ENCODE measurements around the gene MTERF4.

MTERF4 gene

GRCh38 chr2:241148239-241148638 is 46.2 kb upstream of the MTERF4 start:
- TF ChIP-seq CTCF (IDR thresholded peaks at IDR 0.05; ENCODE audit: insufficient read depth, low read depth, low read length, missing control alignments) = no peak
- H3K4me3 ChIP-seq (ENCODE audit: low read depth, low read length) = peak overlapping the region; percentile 87
- DNase-seq (ENCODE audit: low read depth) = peak; percentile 31

- no peak overlapping the region for H3K4me3 ChIP-seq (ENCODE audit: low read depth, low read length)
- TF ChIP-seq CTCF (IDR thresholded peaks at IDR 0.05; ENCODE audit: insufficient read depth, low read depth, low read length, missing control alignments) = no peak
These were observed 45.2 kb upstream of the MTERF4 start for GRCh38 chr2:241147336-241147735.

GRCh38 chr2:241146286-241146685 is 44.2 kb upstream of the MTERF4 start:
- H3K4me3 ChIP-seq (ENCODE audit: low read depth, low read length) = no peak overlapping the region
- TF ChIP-seq CTCF (IDR thresholded peaks at IDR 0.05; ENCODE audit: insufficient read depth, low read depth, low read length, missing control alignments) = no peak
- DNase-seq (ENCODE audit: low read depth) = no peak

More at GRCh38 chr2:241147336-241147735, 45.2 kb upstream of the MTERF4 start:
- no peak for DNase-seq (ENCODE audit: low read depth)

- no peak overlapping the region for H3K4me3 ChIP-seq (ENCODE audit: low read depth, low read length)
- no peak for TF ChIP-seq CTCF (IDR thresholded peaks at IDR 0.05; ENCODE audit: insufficient read depth, low read depth, low read length, missing control alignments)
- no peak for DNase-seq (ENCODE audit: low read depth)
These were observed 40.5 kb upstream of the MTERF4 start for GRCh38 chr2:241142593-241142992.

GRCh38 chr2:241142063-241142462 is 40.0 kb upstream of the MTERF4 start:
- TF ChIP-seq CTCF (IDR thresholded peaks at IDR 0.05; ENCODE audit: insufficient read depth, low read depth, low read length, missing control alignments) = no peak
- DNase-seq (ENCODE audit: low read depth) = no peak

GRCh38 chr2:241141214-241141770 is 39.2 kb upstream of the MTERF4 start:
- no peak for DNase-seq (ENCODE audit: low read depth)
- TF ChIP-seq CTCF (IDR thresholded peaks at IDR 0.05; ENCODE audit: insufficient read depth, low read depth, low read length, missing control alignments) = no peak
- H3K4me3 ChIP-seq (ENCODE audit: low read depth, low read length) = no peak overlapping the region

More at GRCh38 chr2:241142063-241142462, 40.0 kb upstream of the MTERF4 start:
- no peak overlapping the region for H3K4me3 ChIP-seq (ENCODE audit: low read depth, low read length)

- TF ChIP-seq CTCF (IDR thresholded peaks at IDR 0.05; ENCODE audit: insufficient read depth, low read depth, low read length, missing control alignments) = no peak
- DNase-seq (ENCODE audit: low read depth) = no peak
These were observed 38.4 kb upstream of the MTERF4 start for GRCh38 chr2:241140445-241140840.

More at GRCh38 chr2:241140445-241140840, 38.4 kb upstream of the MTERF4 start:
- H3K4me3 ChIP-seq (ENCODE audit: low read depth, low read length) = no peak overlapping the region

All from GM12865 (cell line).